ENCODE measurements around the gene DLG2. TPM values are rescaled to one million over a fixed set of nuclear protein-coding genes. Genes with fewer than 3 reads are reported as not detected.

Gene DLG2
- total and polyA plus RNA-seq, 2 donors (not counting 3 experiments of a cell fraction or from before 2014, with no cell fraction given), result 0.15 to 1.1 TPM

DNA sequence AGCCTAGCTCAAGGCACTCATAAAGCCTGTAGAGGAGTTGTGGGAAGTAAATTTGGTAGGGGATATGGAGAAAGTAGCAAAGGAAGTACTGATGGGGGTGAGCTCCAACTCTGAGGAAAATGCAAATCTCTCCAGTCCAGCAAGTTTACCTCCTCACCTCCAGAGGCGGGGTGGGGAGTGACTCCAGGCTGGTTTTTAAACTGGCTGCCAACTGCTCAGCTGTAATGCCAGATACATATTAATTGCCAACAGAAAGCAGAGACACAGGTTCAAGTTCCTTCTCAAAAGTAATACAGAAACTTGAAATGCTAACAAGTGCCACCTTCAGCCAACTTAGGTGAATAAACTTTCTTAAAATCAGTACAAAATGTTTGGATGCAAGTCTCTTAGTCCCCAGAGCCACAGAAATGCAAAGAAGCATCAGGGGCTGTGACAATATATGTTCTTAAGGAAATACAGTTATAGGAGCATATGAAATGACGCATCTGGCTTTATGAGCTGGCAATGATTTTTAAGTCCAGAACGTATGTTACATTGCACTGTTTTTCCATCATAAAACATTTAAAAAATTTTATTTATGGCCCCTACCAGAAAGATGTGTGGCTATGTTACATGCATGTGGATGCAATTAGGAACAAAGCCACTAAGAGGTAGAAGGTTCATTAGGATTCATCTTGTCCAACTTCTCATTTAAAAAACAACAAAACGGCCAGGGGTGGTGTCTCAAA is 1904.6 kb downstream of the DLG2 start:
- DNase-seq (ENCODE audit: low read depth, low spot score), result no peak
- ChIA-PET POLR2A (no interaction called here), CTCF (interaction anchor here (1.0 to 3.8 kb wide), 3 partner anchors 11 to 430 kb away, joined by 3 to 60 read pairs (median 8); no protein-coding TSS in a partner anchor)
- Histone ChIP-seq H3K79me2 (ENCODE audit: control insufficient read depth, insufficient read depth, low read length) (no peaks in the 10 kb centered on the region), H3K9ac (replicated peaks; ENCODE audit: extremely low read depth, insufficient read depth, low read length) (no peak overlapping the region), H3K4me1 (ENCODE audit: control insufficient read depth, extremely low read depth, insufficient read depth, low read length) (no peaks in the 10 kb centered on the region), H3K9me1 (replicated peaks; ENCODE audit: control insufficient read depth, extremely low read depth, insufficient read depth, low read length) (no peaks in the 10 kb centered on the region), H3K9me3 (replicated peaks; ENCODE audit: control insufficient read depth, insufficient read depth, low read length) (no peaks in the 10 kb centered on the region), H3K27me3 (ENCODE audit: control insufficient read depth in 2 of 2, insufficient read depth in 2 of 2, low read length in 2 of 2) (peaks cover 12 to 17% of the 10 kb centered on the region in 2 experiments), H4K20me1 (replicated peaks; ENCODE audit: control insufficient read depth, extremely low read depth, insufficient read depth, low read length) (no peaks in the 10 kb centered on the region), H3K4me2 (ENCODE audit: insufficient read depth, low read length) (no peak overlapping the region), H3K4me3 (replicated peaks in 1 of 3; ENCODE audit: insufficient read depth in 1 of 3, low read depth in 1 of 3, low read length in 3 of 3) (no peak overlapping the region), H3K27ac (ENCODE audit: insufficient read depth, low read depth, low read length) (no peak overlapping the region), H2AFZ (ENCODE audit: low read depth, low read length) (no peak overlapping the region), H3K36me3 (ENCODE audit: control insufficient read depth in 2 of 2, extremely low read depth in 1 of 2, insufficient read depth in 2 of 2, low read length in 2 of 2) (no peaks in the 10 kb centered on the region)
- no peak for FAIRE-seq
- TF ChIP-seq MYC (IDR thresholded peaks at IDR 0.05; ENCODE audit: low read depth, low read length), result no peak
- dilution Hi-C loops (cut with MboI; ENCODE audit: extremely low pct_ligation_motif_present, low sequenced_read_pairs), result no loop called here
- BruUV-seq (replicated peaks), result no TSS peak
- intact Hi-C loops (cut with micrococcal nuclease), result no loop called here

DNA sequence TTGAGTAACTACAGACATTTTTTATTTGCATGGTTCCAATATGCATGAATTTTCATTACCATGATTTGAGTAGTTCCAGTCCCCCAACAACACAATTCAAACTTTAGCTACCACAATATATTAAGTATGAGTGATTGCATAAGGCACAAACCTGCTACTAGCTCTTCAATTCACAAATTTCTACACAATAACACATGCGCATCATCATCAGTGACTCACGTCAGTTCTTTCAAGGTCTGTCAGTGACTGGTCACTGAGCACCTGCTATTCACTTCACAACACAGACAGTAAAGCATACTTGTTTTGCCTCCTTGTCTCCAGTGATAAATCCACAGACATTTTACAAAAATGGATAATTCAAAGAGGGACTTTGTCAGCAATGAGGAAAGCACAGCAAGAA is 1905.9 kb downstream of the DLG2 start:
- Histone ChIP-seq H3K4me3 (replicated peaks in 1 of 3; ENCODE audit: insufficient read depth in 1 of 3, low read depth in 1 of 3, low read length in 3 of 3) (no peak overlapping the region), H3K79me2 (ENCODE audit: control insufficient read depth, insufficient read depth, low read length) (no peaks in the 10 kb centered on the region), H2AFZ (ENCODE audit: low read depth, low read length) (no peak overlapping the region), H3K9ac (replicated peaks; ENCODE audit: extremely low read depth, insufficient read depth, low read length) (no peak overlapping the region), H3K27ac (ENCODE audit: insufficient read depth, low read depth, low read length) (no peak overlapping the region), H3K36me3 (ENCODE audit: control insufficient read depth in 2 of 2, extremely low read depth in 1 of 2, insufficient read depth in 2 of 2, low read length in 2 of 2) (no peaks in the 10 kb centered on the region), H4K20me1 (replicated peaks; ENCODE audit: control insufficient read depth, extremely low read depth, insufficient read depth, low read length) (no peaks in the 10 kb centered on the region), H3K9me1 (replicated peaks; ENCODE audit: control insufficient read depth, extremely low read depth, insufficient read depth, low read length) (no peaks in the 10 kb centered on the region), H3K4me1 (ENCODE audit: control insufficient read depth, extremely low read depth, insufficient read depth, low read length) (no peaks in the 10 kb centered on the region), H3K9me3 (replicated peaks; ENCODE audit: control insufficient read depth, insufficient read depth, low read length) (no peaks in the 10 kb centered on the region), H3K27me3 (ENCODE audit: control insufficient read depth in 2 of 2, insufficient read depth in 2 of 2, low read length in 2 of 2) (peaks cover 12 to 17% of the 10 kb centered on the region in 2 experiments), H3K4me2 (ENCODE audit: insufficient read depth, low read length) (no peak overlapping the region)
- dilution Hi-C loops (cut with MboI; ENCODE audit: extremely low pct_ligation_motif_present, low sequenced_read_pairs), result no loop called here
- TF ChIP-seq FOS (IDR thresholded peaks at IDR 0.05; ENCODE audit: borderline replicate concordance, insufficient read depth, low read length) (no peak), GATA2 (IDR thresholded peaks at IDR 0.05; ENCODE audit: insufficient read depth, insufficient read length, low read depth, low read length) (no peak), POLR2A (IDR thresholded peaks at IDR 0.05; ENCODE audit: low read depth, low read length) (no peak), POLR2AphosphoS5 (IDR thresholded peaks at IDR 0.05; ENCODE audit: insufficient read depth, low read depth, low read length) (no peak), JUN (IDR thresholded peaks at IDR 0.05; ENCODE audit: borderline replicate concordance, insufficient read depth, insufficient read length, low read depth) (no peak), EZH2 (IDR thresholded peaks at IDR 0.05; ENCODE audit: borderline replicate concordance, low read depth, low read length, severe bottlenecking) (no peak), MYC (IDR thresholded peaks at IDR 0.05; ENCODE audit: low read depth, low read length) (no peak)
- TF ChIP-seq, protein P1, sequence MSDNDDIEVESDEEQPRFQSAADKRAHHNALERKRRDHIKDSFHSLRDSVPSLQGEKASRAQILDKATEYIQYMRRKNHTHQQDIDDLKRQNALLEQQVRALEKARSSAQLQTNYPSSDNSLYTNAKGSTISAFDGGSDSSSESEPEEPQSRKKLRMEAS (IDR thresholded peaks at IDR 0.05; ENCODE audit: insufficient read depth, insufficient read length), result no peak
- TF ChIP-seq, protein P2, sequence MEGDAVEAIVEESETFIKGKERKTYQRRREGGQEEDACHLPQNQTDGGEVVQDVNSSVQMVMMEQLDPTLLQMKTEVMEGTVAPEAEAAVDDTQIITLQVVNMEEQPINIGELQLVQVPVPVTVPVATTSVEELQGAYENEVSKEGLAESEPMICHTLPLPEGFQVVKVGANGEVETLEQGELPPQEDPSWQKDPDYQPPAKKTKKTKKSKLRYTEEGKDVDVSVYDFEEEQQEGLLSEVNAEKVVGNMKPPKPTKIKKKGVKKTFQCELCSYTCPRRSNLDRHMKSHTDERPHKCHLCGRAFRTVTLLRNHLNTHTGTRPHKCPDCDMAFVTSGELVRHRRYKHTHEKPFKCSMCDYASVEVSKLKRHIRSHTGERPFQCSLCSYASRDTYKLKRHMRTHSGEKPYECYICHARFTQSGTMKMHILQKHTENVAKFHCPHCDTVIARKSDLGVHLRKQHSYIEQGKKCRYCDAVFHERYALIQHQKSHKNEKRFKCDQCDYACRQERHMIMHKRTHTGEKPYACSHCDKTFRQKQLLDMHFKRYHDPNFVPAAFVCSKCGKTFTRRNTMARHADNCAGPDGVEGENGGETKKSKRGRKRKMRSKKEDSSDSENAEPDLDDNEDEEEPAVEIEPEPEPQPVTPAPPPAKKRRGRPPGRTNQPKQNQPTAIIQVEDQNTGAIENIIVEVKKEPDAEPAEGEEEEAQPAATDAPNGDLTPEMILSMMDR (IDR thresholded peaks at IDR 0.05; ENCODE audit: extremely low read depth in 1 of 2, insufficient read depth in 1 of 2, low read depth in 1 of 2, low read length in 2 of 2), result no peak
- intact Hi-C loops (cut with micrococcal nuclease), result no loop called here
- no peak for DNase-seq (ENCODE audit: low read depth, low spot score)
- CTCF ChIA-PET, result interaction anchor here (0.9 kb wide), 1 partner anchor 429 kb away, joined by 3 read pairs; no protein-coding TSS in a partner anchor
- POLR2A ChIA-PET, result no interaction called here
- BruUV-seq (replicated peaks), result no TSS peak
- FAIRE-seq, result no peak
